ENCODE measurements around the gene PGM1.

DNA sequence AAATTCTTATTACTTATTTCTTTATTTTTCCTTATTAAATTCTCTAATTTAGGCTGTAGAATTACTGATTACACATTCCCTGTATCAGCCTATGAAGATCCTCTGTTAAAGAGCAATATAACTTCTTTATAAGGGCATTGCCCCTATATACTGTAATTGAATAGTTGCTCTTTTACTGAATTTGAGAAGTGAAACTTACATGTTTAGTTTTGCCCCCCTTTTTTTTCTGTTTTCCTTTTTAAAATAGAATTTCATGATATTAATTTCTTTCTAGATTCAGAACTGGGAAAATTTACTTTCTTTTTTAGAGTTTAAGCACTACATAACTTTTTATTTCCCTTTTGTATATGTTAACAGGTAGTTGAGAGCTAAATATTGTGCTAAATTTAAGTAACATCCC lies 29.5 kb upstream of the PGM1 start:
- TF ChIP-seq, protein P1, sequence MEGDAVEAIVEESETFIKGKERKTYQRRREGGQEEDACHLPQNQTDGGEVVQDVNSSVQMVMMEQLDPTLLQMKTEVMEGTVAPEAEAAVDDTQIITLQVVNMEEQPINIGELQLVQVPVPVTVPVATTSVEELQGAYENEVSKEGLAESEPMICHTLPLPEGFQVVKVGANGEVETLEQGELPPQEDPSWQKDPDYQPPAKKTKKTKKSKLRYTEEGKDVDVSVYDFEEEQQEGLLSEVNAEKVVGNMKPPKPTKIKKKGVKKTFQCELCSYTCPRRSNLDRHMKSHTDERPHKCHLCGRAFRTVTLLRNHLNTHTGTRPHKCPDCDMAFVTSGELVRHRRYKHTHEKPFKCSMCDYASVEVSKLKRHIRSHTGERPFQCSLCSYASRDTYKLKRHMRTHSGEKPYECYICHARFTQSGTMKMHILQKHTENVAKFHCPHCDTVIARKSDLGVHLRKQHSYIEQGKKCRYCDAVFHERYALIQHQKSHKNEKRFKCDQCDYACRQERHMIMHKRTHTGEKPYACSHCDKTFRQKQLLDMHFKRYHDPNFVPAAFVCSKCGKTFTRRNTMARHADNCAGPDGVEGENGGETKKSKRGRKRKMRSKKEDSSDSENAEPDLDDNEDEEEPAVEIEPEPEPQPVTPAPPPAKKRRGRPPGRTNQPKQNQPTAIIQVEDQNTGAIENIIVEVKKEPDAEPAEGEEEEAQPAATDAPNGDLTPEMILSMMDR (IDR thresholded peaks at IDR 0.05; ENCODE audit: low read length), result no peak
- no peak for TF ChIP-seq EZH2 (IDR thresholded peaks at IDR 0.05; ENCODE audit: borderline replicate concordance, low read length)

Measured in OCI-LY1 (cell line).